Hepatic stellate cell (primary cell): ENCODE data around the gene LPAR1.

Experiments
- DNase-seq: peaks from one replicate; pipeline ENCODE4 v3.0.0; 2011; ENCODE audit warnings: low spot score

The LPAR1 gene

GRCh38 chr9:111037356-111037707, 938 bp downstream of the LPAR1 start:
- DNase-seq, result no peak

- DNase-seq, result no peak
These were observed 1.3 kb downstream of the LPAR1 start for GRCh38 chr9:111036946-111037345.

- no peak for DNase-seq
These were observed 1.9 kb downstream of the LPAR1 start for GRCh38 chr9:111036429-111036789.

GRCh38 chr9:111035543-111036428, 2.5 kb downstream of the LPAR1 start:
- DNase-seq, result no peak

- DNase-seq, result no peak
These were observed 3.3 kb downstream of the LPAR1 start for GRCh38 chr9:111034898-111035539.

GRCh38 chr9:111034170-111034897, 3.9 kb downstream of the LPAR1 start:
- DNase-seq, result no peak

GRCh38 chr9:111030492-111030891, 7.8 kb downstream of the LPAR1 start:
- no peak for DNase-seq

GRCh38 chr9:111029260-111029659, 9.0 kb downstream of the LPAR1 start:
- no peak for DNase-seq

GRCh38 chr9:111027798-111028197, 10.5 kb downstream of the LPAR1 start:
- DNase-seq, result no peak

GRCh38 chr9:111023128-111023527, 15.1 kb downstream of the LPAR1 start:
- no peak for DNase-seq

- no peak for DNase-seq
These were observed 17.7 kb downstream of the LPAR1 start for GRCh38 chr9:111020594-111020993.

- DNase-seq, result peak; percentile 34
These were observed 21.7 kb downstream of the LPAR1 start for GRCh38 chr9:111016426-111017045.

- DNase-seq, result no peak
These were observed 22.3 kb downstream of the LPAR1 start for GRCh38 chr9:111016016-111016415.

- no peak for DNase-seq
These were observed 24.6 kb downstream of the LPAR1 start for GRCh38 chr9:111013707-111014106.

GRCh38 chr9:111013250-111013649, 25.0 kb downstream of the LPAR1 start:
- no peak for DNase-seq

- DNase-seq, result no peak
These were observed 29.9 kb downstream of the LPAR1 start for GRCh38 chr9:111008158-111009075.

GRCh38 chr9:111005746-111006470, 32.4 kb downstream of the LPAR1 start:
- no peak for DNase-seq

- no peak for DNase-seq
These were observed 33.3 kb downstream of the LPAR1 start for GRCh38 chr9:111004936-111005335.

GRCh38 chr9:111003182-111003581, 35.1 kb downstream of the LPAR1 start:
- DNase-seq, result no peak

- no peak for DNase-seq
These were observed 36.7 kb downstream of the LPAR1 start for GRCh38 chr9:111001526-111001925.

GRCh38 chr9:111000202-111000601, 38.1 kb downstream of the LPAR1 start:
- DNase-seq, result no peak
